Ramos (cell line): ENCODE measurements around the gene RNF111.

Source experiments
- in situ Hi-C: fragments of 300-500 bp; cut with MboI; formaldehyde crosslinking; loops from one replicate; pipeline ENCODE4 v1.14.3; 2022; ENCODE audit warnings: low sequenced_read_pairs; ENCODE audit not compliant: unreplicated experiment

RNF111 gene

DNA sequence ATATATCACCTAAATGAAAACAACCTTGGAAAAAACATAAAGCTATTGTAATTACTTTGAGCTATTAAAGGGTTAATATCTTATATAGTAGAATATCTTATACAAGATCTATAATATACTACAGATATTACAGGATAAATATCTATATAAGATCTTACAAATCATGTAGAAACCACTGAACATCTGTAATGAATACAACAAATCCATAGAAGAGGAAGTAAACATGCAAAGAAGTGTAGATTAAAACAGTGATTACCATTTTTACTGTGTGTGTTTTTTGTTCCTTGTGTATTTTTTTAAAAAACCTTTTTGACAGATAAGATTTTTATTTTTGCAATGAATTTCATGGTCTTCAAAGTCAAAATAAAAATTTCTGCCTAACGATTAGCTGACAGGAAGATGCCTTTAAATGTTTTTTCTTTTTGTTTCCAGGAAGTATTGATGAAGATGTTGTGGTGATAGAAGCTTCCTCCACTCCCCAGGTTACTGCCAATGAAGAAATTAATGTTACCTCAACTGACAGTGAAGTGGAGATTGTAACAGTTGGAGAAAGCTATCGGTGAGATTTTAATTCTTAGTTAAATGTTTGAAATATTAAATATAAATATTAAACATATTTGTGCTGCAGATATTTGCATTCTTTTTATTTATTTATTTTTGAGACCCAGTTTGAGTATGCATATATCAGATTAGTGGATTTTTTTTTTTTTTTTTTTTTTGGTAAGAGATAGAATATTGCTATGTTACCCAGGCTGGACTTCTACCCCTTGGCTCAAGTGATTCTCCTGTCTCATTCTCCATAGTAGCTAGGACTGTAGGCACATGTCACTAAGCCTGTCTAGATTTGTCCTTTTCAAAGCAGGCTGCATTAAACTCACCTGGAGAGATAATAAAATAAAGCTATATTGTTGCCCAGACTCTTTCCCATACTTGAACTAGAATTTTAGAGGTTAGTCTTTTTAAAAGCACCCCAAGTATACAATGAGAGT is 64.7 kb downstream of the RNF111 start:
- in situ Hi-C loops: no loop called here

DNA sequence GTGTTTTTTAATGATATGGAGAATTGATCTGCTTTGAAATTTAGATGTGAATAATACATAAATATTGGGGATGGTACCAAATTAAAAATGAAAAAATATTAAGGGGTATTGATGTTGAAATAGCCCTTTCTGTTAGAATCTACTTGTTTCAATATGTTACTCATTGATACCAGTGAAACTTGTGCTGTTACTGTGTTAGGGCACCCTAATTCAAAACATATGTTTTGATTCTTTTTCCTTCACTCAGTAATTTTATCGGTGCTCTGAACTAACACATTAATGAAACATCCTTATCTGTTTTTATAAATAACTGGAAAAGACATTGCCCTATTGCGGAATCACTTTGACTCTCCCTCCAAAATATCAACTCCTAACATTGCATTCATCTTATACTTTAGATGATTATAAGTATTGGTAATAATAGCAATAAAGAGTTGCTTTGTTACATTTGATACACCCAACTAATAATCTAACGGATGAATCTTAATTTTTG is 65.5 kb downstream of the RNF111 start:
- in situ Hi-C loops: no loop called here

DNA sequence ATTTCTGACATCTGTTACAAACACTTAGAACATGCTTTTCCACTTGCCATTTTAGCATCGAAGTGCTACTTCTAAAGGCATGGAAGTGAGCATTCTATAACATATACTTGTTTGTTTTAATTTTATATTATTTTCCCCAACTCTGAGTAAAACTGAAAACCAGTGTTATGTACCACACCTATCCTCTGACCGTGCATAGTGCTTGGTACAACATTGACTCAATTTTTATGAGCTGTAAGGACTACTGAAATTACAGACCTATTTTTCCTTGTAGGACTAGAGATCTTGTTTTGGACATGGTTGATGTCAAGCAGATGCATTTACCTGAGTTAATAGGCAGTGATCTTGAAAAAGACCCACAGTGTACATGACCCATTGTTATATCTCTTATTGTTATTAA is 66.0 kb downstream of the RNF111 start:
- in situ Hi-C loops: no loop called here

GRCh38 chr15:59059076-59059597 is 71.7 kb downstream of the RNF111 start:
- in situ Hi-C loops: no loop called here

DNA sequence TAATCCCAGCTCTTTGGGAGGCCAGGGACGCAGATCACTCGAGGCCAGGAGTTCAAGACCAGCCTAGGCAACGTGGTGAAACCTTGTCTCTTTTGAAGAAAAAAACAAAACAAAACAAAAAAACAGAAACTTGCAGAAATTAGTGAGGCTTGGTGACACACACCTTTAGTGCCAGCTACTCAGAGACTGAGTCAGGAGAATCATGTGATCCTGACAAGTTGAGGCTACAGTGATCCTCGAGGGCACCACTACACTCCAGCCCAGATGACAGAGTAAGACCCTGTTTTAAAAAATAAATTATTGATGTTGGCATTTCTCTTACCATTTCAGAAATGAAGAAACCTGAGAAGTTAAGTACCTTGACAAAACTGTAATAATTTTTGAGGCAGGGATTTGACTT is 72.9 kb downstream of the RNF111 start:
- in situ Hi-C loops: no loop called here

- in situ Hi-C loops: no loop called here
Measured at GRCh38 chr15:59063042-59063441, 75.6 kb downstream of the RNF111 start.

GRCh38 chr15:59069430-59069829 is 82.0 kb downstream of the RNF111 start:
- in situ Hi-C loops: no loop called here

- in situ Hi-C loops: no loop called here
Measured at GRCh38 chr15:59074607-59075006, 87.1 kb downstream of the RNF111 start.

GRCh38 chr15:59087731-59088130 is 100.3 kb downstream of the RNF111 start:
- in situ Hi-C loops: no loop called here

DNA sequence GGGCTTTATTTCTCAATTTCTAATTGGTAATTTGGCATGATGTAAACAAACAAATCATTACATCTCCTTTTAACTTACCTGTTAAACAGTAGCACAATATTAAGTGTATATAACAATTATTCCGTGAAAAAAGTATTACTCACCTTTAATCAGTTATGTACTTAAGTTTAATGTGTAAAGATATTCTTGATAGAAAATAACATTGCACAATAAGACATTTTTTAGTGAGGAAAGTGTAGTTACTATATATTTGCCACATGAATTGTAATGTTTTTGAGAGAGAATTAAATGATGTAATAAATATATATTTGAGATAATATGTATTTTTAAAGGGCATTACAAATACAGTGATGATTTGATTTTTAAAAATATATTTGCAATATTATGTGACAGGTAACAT is 106.6 kb downstream of the RNF111 start:
- in situ Hi-C loops: no loop called here

DNA sequence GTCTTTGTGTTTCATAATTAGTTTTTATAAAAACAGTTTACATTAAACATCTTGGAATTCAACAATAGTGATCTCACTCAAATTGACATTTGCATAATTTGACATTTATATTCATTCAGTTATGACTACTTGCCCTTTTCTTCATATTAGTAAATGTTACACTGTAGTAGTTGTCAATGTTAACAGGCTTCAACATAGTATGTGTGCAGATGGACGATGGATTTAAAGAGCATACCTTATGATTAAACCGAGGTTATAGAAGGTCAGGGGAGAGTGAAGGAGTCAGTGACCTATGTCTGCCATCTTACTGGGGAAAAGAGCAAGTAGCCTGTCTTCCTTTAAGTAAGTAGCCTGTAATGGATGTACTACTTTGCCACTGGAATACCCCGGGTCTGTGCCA is 109.0 kb downstream of the RNF111 start:
- in situ Hi-C loops: no loop called here

DNA sequence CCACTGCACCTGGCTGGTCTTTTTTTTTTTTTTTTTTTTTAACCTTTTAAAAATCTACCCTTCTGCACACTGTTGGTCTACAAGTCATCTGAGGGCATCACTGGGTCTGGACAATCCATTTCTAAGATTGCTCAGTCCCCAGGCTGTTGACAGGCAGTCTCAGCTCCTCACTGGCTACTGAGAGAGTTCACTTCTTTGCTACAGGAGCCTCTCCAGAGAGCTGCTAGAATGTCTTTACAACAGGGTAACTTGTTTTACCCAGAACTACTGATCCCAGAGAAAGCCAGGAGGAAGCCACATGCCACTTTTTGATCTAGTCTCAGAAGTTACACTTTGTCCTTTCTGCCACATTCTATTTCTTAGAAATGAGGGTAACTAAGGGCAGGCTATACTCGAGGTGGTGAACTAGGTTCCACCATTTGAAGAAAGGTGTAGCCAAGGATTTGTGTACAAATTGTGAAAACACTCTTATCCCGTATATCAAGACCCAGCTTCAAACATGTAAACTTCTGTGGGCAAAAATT is 111.8 kb downstream of the RNF111 start:
- in situ Hi-C loops: no loop called here

DNA sequence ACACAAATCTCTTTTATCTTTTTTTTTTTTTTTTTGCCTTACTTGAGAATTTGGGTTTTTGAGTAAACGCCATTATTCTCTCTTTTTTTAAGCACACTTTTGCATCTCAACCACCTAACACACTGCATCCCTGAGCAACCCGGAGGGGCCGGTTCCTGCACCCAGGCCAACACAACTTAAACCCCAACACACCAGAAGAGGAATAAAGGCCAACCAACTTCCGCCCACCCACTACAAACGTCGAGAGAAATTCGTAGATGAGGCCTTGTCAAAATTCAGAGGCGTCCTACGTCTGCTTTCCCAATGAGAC is 117.1 kb downstream of the RNF111 start:
- in situ Hi-C loops: no loop called here

GRCh38 chr15:59104912-59105732 is 117.7 kb downstream of the RNF111 start, which contains the start of gene CCNB2:
Gene CCNB2, plus strand, starts transcription at chr15:59105146. Its CDS starts 123 bp downstream, at chr15:59105269.
- in situ Hi-C loops: no loop called here

DNA sequence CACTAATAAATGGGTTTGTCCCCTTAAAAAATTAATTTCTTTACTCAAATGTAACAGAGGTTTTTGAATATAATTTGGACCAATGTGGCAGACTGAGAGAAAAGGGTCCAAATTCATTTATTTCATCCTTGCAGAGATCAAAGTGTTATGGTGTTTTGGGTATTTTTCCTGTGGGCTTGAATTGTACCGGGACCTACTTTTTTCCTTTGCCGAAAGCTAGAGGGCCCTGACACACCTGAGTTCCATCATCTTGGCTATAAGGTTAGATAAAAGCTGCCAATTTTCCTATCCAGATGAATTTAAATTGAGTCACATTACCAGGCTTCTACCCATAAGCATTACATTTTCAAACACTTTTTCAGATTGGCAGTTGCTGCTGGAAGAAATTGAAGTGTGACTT is 118.4 kb downstream of the RNF111 start:
- in situ Hi-C loops: no loop called here

GRCh38 chr15:59111251-59111650 is 123.8 kb downstream of the RNF111 start:
- in situ Hi-C loops: no loop called here

- in situ Hi-C loops: no loop called here
Measured at GRCh38 chr15:59115047-59115446, 127.6 kb downstream of the RNF111 start.

GRCh38 chr15:59116141-59116540 is 128.7 kb downstream of the RNF111 start:
- in situ Hi-C loops: no loop called here

GRCh38 chr15:59116771-59117170 is 129.3 kb downstream of the RNF111 start:
- in situ Hi-C loops: no loop called here

DNA sequence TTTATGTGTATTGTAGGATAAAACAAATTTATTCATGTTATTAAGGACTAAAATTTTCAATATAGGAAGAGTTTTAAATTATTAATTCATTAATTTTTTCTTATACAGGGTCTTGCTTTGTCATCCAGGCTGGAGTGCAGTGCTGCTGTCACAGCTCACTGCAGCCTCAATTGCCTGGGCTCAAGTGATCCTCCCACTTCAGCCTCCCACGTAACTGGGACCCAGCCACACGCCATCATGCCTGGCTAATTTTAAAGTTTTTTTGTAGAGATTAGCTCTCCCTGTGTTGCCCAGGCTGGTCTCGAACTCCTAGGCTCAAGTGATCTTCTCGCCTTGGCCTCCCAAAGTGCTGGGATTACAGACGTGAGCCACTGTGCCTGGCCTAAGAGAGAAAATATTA is 132.2 kb downstream of the RNF111 start:
- in situ Hi-C loops: no loop called here

- in situ Hi-C loops: no loop called here
Measured at GRCh38 chr15:59120937-59121336, 133.5 kb downstream of the RNF111 start.
